Measurements from ENCODE around the gene RPL39.
A peak's percentile ranks its signal among the peaks of the same experiment; 100 is the strongest.

DNA sequence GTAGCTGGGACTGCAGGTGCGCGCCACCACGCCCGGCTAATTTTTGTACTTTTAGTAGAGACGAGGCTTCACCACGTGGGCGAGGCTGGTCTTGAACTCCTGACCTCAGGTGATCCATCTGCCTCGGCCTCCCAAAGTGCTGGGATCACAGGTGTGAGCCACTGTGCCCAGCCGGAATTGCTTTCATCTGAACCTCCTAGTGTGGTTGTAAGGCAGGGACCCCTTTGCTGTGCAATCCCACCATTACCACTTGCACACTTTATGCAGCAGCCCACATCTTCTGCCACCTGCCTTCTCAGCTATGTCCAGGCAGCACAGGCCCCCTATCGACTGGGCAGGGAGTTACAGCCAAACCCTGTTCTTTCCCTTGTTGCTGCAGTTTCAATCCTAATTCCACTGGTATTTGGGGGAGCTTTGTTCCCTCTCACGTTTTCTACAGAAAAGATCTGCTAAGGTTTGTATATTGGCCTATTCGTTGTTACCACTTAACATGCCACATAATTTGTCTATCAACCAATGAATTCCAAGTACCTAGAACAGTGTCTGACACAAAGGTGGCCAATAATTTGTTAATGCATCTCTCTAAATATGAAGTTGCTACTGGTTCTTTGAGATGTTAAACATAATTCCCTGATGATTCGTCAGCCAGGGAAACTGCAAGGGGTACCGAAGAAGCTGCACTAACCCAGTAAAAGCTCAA lies 6.5 kb downstream of the RPL39 start:
- TF ChIP-seq, protein P1, sequence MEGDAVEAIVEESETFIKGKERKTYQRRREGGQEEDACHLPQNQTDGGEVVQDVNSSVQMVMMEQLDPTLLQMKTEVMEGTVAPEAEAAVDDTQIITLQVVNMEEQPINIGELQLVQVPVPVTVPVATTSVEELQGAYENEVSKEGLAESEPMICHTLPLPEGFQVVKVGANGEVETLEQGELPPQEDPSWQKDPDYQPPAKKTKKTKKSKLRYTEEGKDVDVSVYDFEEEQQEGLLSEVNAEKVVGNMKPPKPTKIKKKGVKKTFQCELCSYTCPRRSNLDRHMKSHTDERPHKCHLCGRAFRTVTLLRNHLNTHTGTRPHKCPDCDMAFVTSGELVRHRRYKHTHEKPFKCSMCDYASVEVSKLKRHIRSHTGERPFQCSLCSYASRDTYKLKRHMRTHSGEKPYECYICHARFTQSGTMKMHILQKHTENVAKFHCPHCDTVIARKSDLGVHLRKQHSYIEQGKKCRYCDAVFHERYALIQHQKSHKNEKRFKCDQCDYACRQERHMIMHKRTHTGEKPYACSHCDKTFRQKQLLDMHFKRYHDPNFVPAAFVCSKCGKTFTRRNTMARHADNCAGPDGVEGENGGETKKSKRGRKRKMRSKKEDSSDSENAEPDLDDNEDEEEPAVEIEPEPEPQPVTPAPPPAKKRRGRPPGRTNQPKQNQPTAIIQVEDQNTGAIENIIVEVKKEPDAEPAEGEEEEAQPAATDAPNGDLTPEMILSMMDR (IDR thresholded peaks at IDR 0.05) = peak; percentile 53
- no peak for TF ChIP-seq ZFX (IDR thresholded peaks at IDR 0.05; ENCODE audit: borderline replicate concordance)

All from 22Rv1 (cell line).